Activated CD4-positive, CD25-positive, alpha-beta regulatory T cell treated with anti-CD3 and anti-CD28 coated beads, Interleukin-2, amount 50 U/mL, for 24 hours (primary cell): ENCODE results near the gene TOX3.

Source experiments
- ATAC-seq, 2 donors: fragments of 150-1000 bp; cut with Tn5 transposase; one replicate each; pipeline ENCODE4 v1.10.0; 2021; ENCODE audit warnings: mild to moderate bottlenecking in 1 of 2, moderate library complexity in 1 of 2

TOX3 gene

DNA sequence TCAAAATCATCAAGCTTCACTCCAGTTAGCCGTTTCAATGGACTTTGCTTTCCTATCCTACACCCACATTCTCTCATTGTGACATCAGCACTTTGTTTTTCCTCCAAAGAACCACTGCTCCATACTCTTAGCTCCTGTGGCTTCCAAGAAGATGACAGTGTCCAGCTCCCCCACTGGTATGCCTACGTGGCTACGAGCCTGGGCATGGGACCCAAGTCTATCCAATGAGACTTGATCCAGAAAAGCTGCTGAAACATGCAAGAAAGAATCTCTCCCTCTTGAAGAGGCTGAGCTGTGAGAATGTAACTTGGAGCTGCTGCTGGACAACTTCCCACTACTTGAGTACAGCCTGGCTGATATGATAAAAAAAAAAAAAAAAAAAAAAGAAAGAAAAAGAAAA, 9.4 kb downstream of the TOX3 start:
- ATAC-seq = no peak

DNA sequence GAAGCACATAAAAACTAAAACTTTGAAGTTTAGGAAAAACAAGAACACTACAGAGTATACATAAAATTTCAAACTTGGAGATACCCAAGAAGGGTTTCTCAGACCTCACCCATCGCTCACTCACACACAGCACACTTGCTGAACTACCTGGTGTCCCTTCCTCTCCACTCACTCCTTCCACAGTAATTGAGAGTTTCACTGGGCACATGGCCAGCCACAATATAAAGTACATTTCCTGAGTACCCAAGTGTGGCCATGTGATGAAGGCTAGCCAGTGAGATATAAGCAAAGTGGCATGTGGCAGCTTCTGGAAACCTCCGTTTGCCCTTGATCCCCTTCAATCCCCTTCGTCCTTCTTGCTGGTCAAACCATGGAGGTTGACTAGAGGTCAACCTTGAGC, 11.9 kb downstream of the TOX3 start:
- ATAC-seq = no peak

DNA sequence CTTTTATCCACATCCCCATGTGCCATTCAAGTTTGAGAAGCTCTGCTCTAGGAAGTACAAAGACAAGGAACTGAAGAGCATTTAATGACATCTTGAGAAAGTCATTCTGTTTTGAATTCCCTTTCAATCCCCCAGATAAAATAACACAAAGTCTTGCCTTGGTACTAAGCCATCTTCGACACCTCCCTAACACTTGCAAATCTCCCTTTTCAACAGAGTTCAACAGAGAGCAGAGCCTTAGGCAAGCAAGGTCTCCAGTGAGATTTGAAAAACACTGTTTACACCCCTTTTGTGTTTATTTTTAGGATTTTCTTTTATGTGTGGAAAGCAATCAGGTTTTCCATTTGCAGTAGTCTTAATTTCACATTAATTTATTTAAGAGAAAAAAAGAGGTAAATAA, 13.6 kb downstream of the TOX3 start:
- no peak for ATAC-seq

DNA sequence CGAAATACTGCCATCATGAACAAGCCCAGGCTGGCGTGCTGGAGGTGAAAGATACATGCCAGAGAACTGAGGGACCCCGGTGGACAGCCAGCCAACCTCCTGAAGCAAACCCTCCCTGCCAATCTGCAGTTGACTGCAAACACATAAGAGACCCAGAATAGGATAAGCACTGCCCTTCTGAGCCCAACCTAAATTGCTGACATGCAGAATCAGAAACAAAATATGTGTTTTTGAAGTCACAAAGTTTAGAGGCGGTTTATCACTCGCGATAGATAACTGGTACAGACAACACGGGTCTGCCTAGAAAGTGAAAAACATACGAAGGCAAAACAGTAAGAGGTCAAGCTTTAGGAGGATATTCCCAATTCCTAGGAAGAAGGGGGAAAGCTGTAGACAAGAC, 14.6 kb downstream of the TOX3 start:
- ATAC-seq = no peak

DNA sequence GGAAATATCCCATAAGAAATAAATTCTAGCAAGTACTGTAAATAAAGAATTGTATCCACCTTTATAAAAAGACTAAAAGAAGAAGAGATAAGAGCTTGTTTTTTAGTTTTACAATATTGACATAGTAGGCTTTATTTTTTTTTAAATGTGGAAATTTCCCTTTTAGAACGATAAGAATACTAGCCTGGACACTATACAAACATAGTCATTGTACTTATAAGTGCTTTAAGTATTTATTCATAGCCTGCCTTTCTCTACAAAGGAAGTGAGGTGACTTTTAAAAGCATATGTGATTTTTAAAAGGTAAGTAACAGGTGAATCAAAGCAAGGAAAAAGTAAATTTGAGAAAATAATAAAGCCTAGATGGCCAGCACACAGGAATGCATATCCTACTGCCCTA, 17.7 kb downstream of the TOX3 start:
- no peak for ATAC-seq

DNA sequence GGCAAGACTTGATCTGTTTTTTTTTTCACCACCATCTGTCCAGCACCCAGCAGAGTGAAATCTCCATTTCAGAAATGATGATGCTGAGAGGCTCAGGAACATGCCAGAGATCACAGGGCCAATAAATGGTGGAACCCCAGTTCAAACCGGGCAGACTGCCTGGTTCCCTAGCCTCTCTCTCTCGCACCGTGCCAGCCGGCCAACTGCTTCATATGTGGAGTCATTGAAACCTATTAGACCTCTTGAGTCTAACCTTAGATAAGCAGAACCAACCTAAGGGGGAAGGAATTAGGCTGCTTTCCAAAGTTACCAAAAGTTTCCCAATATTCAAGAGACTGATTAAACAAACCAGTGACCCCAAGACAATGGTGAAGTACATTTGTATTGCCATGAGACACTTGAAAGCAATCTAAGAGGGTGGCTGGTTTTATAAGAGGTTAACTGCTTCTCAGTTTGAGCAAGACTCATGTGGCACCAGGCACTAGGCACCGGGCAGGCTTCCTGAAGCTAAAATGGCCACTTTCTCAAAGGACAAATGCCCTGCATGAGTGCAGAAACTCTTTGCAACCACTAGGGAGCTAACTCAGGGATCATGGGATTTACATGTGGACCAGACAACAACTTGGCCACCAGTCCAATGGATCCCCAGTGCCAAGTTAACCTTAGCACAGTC, 18.4 kb downstream of the TOX3 start:
- ATAC-seq = no peak

DNA sequence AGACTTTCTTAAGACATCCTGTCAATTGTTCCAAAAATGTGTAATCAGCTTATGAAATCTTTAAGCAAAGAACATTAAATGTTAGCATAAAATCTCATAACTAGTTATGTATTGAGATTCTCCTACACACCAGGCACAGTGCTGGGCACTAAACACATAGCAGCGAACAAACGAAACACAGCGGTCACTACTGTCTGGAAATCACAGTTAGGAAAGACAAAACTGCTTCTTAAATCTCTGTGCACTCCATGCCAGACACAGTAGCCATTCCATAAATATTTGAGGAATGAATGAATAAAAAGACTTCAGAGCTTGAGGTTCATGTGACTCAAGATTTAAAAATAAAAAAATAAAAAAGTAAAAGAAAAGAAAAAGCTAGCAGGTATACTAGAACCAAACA, 20.1 kb downstream of the TOX3 start:
- no peak for ATAC-seq

DNA sequence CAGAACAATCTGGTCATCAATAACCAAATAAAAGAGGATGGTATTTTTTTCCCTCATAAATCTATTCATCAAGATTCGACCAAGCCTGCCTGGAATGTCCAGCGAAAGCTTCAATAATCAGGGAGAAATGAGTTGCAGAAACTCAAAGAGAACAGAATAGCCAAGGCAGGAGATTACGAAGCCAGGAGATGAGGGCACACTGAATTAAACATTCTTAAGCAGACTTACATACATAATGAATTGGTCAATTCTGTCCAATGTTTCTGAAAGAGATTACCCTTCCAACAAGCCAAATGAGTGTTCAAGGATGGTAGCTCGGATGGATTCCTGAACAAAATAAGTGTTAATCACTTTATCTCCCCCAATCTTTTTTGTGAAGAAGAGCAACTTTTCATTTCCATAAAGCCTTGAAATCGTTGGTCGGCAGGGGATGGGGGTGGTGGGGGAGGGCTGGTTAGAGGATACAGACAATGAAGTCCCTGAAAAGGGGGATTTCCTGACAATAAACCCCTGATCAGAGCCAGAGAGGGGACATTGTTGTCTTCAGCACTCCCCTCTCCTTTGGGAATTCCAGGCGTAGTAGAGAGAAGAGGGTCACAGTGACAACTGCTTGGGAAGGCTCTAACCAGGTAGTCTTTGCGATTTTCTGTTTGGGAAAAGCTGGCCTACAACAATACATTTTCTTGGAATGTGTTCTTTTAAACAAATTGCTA, 20.7 kb downstream of the TOX3 start:
- ATAC-seq = no peak

DNA sequence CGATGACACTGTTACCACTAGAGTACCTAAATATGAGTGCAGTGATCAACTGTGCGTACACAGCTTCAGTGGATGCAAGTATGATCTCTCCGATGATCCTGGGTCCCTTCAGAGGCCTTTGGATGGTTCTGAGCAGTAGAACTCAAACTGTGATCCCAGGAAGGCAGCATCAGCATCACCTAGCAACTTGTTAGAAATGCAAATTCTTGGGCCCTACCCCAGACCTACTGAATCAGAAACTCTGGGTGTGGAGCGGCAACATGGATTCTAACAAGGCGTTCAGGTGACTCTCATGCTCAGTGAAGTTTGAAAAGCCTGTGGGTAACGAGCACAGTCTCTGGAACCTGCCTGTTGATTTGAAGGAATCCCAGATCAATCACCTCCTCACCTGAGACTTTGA, 25.4 kb downstream of the TOX3 start:
- ATAC-seq = no peak

DNA sequence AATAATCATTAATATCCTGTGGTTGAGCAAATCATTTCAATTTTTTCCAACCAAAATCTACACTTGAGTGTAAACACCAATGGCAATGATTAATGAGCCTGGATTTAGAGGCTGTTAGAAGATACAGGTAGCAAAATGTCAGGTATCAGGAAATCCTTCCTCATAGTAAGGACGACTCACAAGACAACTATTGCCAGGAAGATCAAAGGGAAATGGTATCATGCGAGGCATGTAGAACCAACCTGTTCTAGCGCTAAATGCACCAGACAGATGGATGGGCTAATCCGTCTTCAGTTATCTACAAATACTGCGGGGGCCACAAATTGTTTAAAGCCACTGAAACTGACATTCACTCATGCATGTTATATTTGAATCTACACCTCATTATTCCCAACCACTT, 28.1 kb downstream of the TOX3 start:
- ATAC-seq = no peak

DNA sequence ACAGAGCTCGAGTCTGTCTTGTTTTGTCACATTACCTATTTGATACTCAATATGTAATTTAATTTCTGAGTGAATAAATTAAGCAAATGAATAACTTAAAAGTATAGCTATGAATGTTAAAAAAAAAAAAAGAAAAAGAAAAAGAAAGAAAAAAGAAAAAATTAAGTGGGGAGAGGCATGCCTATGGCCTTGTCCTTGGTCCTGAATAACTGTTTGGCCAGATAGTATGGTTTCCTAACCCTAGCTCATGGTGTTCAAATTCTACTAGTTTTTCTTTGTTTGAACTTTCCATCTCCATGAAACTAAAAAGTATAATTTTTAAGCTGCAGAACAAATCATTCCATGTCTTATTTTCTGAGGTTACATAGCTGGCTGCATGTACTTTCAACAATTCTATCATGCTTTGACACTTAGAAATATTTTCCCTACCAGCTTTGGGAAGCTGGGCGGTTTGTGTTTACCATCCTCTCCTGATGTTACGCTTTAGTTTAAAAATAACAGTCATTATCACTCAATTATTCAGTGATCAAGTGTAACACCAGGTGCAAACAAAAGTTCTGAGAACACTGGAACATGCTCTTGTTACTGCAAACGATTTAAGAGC, 31.8 kb downstream of the TOX3 start:
- ATAC-seq = no peak

DNA sequence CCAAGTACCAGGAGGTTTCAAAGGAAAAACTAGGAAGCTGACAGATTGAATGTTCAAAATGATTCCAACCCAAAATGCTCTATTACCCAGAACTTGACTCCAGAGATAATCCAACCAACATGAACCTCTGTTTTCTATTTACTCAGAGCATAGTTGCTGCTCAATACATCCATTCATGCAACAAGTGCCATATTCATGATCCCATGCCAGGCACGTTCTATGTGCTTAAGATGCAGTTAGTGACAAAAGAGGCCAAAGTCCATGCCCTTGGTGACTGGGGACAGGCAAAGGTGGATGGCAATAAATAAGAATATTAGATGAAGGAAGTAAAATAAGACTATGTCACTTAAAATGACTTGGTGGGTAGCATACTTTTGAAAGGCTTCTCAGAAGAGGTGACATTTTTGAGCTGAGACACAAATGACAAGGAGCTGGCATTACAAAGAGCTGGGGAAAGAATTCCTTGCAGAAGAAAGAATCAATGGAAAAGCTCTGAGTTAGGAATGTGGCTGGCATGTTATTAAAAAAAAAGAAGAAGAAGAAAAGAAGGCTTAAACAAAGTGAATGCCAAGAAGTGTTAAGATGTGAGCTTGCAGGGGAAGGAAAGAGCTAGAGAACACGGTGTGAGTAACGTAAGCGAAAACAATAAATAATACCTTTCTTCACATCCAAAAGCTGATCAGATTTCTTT, 34.5 kb downstream of the TOX3 start:
- no peak for ATAC-seq

DNA sequence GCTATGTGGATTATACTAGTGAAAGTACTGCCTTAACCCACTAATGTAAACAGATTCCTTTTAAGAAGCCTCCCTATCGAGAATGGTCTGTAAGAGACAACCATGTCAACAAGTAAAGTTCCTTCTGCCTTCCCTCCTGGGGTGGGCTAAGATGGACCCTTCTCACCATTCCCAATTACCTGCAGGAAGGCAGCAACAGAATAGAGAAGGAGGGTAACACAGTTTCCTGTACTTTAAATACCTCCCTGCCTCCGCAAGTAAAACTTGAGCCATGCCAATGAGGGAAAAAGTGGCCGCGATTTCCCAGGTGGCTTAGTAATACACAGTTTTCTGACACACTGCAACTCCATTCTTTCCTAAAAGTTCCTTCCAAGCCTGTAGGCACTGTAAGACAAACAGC, 45.2 kb downstream of the TOX3 start:
- ATAC-seq = no peak

DNA sequence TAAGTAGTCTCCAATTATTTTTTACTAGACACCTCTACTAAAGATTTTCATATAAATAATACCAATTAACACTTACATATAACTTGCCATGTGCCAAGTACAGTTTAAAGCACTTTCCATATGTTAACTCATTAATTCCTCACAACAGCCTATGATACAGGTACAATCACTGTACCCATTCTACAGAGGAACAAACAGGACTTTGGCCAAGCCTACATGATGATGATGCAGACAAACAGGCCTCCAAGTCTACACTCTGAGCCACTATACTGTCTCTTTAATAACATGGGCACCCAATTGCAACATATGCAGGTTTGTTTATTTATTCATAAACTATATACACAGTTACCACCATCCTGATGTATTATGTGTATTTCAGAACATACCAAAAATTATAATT, 46.0 kb downstream of the TOX3 start:
- no peak for ATAC-seq

DNA sequence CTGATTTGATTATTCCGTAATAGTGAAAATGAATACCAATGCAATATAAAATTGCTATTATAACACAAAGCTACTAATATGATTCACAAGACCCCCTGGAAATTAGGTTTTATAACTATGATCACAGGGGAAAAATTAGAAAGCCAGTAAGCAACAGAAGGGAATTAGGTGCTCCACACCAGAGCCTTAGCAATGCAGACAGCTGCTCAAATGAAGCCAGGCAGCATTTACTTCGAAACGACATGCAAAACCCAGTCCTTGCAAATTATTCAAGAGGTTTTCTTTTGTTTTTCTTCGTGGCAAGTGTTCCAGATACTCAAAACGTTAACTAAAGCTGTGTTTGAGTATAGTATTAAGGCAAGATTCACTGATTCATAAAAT, 47.9 kb downstream of the TOX3 start:
- ATAC-seq = no peak

DNA sequence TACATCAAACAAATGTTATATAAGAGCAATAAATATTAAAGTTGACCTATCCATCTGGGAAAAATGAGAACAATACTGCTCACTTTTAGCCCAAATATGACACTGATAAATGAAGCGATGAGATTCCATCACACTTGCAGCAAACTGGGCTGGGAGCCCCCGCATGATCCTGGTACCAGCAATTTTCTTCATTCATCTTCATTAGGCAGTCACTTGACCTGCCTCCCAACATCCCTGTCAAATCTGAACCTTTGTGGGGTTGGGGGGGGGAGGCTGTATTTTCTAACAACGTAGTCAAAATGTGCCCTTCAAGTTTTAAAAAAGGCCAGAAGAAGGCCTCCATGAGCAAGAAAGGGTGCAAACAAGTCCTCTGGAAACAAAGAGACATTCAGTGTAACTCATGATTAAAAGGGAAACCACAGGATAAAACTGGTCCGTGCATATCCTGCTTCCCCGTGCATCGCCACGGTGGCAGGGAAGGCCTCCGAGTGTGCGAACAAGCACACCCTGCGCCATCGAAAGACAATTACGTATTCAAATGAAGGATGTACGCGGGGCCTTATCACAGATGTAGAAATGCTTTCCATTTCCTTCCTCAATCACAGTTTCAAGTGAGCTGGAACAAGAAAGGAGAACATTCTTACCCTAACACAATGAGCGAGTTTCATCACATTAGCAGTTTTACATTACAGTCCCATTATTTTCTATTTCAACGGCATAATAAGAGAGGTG, 48.4 kb downstream of the TOX3 start:
- no peak for ATAC-seq

DNA sequence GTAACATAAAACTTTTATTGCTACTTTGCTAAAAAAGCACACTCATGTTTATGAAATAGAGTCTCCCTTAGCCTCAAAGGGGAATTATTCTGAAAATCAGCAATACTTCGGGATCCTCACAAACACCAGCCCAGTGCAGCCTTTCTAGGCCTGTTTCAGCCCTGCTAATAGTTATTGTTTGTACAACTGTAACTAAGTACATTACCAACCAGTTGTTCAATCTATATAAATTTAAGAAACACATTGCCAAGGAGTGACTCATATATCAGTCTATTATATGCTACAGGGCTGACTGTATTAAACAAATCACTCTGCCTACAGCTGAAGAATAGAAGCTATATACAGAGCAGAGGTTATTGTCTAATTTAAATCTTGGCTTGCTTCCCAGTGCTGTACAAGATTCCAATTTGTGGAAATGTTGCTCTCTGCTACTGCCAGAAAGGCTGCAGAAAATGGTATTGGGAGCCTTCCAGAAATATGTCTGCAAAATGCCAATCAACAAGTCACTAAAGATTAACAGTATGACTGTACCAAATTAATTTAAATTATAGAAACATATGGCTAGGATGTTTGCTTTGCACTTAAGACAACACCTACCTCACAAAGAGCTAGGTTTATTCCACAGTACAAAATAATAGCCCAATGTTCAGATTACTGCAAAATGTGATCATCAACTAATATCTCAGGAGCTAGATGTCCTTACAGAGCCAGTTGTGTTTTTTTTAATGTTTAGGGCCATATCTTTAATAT, 49.7 kb downstream of the TOX3 start:
- ATAC-seq = no peak

DNA sequence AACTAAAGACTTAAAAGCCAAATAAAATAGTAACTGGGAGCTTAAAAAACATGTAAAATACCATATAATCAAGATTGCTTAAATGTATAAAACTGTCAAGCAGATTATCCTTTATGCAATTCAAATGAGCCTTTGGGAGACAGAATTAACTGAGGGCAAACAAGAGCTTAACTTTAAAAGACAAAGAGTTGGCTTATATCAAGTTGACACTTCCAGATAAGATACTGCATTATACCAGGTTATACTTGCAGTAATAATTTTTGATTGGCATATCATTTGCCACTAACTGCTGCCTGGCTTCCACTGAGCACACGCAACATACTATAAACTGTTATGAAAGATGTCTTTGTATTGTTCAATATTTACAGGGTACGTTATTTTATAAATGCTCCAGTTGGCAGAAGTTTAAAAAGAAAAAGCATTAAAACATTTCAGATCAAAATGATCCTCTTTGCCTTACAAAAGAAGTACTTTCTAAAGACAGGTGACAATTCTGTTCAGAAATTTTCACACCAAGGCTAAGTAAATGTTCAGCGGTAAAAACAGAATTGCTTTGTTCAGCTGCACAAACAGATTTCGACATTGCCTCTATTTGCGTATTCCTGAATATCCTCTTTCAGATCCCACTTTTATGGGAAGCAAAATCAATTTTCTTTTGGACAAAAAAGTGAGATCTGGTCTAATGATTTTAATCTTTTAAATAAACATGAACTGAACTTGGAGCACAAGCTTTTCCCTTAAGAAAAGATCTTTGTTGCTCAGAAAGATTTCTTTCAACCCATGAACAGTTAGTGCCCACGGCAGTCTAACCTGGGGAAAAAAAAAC, 50.7 kb downstream of the TOX3 start:
- ATAC-seq = no peak

DNA sequence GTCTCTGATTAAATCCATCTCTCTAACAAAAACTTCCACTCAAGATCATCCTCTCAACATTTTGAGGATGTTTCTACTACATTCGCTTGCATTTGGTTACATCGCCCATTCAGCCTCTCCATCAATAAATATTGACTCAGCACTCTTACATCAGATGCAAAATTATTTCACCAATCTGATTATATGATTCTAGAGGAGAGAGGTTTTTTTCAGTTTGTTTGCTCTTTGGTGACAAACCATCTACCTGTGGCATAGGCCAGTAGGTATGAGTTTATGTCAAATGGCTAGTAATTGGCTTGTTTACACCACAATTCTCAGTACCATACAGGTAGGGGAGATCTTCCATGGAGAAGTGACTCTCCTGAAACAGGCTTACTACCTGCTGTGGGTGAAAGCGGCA, 52.3 kb downstream of the TOX3 start:
- no peak for ATAC-seq

DNA sequence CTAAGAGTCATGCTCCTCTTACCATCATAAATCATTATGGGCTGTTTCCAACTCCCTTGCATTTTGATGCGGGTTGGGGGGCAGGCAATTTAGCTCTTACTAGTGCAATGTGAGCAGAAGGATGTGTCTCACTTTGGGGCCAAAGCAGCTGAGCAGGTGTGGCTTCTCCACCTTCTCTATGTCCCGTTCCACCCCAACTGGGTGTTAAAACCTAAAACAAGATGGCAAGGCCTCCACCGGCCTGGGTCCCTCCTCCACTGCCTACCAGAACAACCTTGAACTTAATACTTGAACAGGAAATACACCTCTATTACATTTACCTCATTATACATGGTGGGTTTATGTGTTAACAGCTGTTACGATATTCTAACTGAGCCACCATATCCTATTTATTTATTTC, 52.8 kb downstream of the TOX3 start:
- no peak for ATAC-seq

DNA sequence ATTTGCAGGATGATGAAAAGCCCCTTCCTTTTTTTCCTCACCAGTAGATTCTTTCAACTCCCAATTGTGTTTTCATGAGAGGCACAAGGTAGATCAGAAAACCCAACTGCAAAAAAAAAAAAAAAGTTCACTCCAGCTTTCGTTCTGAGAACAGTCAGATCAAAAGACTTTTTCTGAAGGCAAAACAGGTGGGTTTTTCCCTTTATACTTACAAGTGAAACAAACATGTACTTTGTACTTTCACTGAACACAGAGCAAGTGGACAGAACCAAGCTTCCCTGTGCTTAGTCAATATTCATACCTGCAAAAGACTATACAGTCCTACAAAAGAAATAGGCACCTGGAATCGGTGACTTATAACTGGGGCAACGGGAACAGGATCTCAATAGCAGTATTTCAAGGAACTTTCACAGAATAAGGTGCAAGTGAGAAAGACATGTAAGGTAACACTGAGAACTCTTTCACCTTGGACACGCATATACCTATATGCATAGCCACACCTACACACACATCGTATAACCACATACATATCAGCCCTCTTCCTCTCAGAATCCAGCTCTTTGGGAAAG, 54.1 kb downstream of the TOX3 start:
- no peak for ATAC-seq
